IPS-18a (cell line): Measurements from ENCODE around the gene FBXO24.
"Not testable (repeated sequence)": the region's sequence is repeated elsewhere in the genome, so short reads cannot be mapped to it uniquely, and the experiment has no call there.

ENCODE experiments used
- H3K27ac ChIP-seq: one replicate; pipeline ENCODE4 v1.5.1; 2013; ENCODE audit warnings: low read length
- H3K27me3 ChIP-seq: one replicate; pipeline ENCODE4 v1.6.1; 2013; ENCODE audit warnings: mild to moderate bottlenecking, low read length; ENCODE audit not compliant: control insufficient read depth, insufficient read depth
- H3K36me3 ChIP-seq: one replicate; pipeline ENCODE4 v1.6.1; 2013; ENCODE audit warnings: low read depth, low read length; ENCODE audit not compliant: control insufficient read depth
- H3K4me1 ChIP-seq: one replicate; pipeline ENCODE4 v1.6.1; 2013; ENCODE audit warnings: low read depth, low read length; ENCODE audit not compliant: control insufficient read depth
- H3K4me3 ChIP-seq: one replicate; pipeline ENCODE4 v1.5.1; 2013; ENCODE audit warnings: low read length
- H3K9ac ChIP-seq: one replicate; pipeline ENCODE4 v1.6.1; 2013; ENCODE audit warnings: mild to moderate bottlenecking, low read length, moderate library complexity
- H3K9me3 ChIP-seq: one replicate; pipeline ENCODE4 v1.6.1; 2013; ENCODE audit warnings: low read depth, low read length; ENCODE audit not compliant: control insufficient read depth

Gene FBXO24

DNA sequence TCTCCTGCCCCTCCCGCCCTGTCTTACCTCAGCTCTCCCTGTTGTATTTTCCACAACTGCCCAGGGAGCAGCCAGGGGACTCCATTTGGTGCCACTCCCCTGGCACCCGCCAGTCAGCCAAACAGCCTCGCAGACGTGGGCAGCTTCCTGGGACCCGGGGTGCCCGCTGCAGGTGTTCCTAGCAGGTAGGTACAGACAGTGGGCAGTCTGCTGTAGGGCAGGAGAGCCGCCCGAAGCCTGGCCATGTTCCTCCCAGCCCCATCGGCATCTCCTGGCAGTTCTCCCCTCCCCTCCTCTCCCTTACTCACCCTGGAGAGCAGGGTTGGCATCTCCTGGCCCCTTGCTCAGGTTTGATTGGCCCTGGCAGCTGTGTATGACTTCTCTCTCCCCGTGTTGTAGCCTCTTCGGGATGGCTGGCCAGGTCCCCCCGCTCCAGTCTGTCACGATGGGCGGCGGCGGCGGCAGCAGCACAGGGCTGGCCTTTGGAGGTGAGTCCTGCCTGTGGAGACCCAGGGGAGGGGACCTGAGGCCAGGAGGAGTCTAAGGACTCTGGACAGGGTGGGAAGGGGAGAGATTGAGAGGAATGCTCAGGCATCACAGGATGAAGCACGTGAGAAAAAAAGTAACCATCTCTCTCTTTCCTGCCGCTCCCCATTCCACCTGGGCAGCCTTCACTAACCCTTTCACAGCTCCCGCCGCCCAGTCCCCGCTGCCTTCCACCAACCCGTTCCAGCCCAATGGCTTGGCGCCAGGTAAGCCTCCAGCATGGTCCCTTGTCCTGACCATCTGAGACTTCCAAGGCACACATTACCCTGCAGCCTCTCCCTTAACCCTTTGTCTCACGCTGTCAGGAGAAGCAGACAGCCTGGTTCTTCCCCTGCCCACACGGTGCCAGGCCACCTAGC, 23.7 kb upstream of the FBXO24 start:
- Histone ChIP-seq H3K27me3 (no peaks in the 10 kb centered on the region), H3K4me3 (no peak overlapping the region), H3K4me1 (no peaks in the 10 kb centered on the region), H3K36me3 (peaks cover 2% of the 10 kb centered on the region), H3K9ac (no peak overlapping the region), H3K27ac (no peak overlapping the region), H3K9me3 (no peaks in the 10 kb centered on the region)

DNA sequence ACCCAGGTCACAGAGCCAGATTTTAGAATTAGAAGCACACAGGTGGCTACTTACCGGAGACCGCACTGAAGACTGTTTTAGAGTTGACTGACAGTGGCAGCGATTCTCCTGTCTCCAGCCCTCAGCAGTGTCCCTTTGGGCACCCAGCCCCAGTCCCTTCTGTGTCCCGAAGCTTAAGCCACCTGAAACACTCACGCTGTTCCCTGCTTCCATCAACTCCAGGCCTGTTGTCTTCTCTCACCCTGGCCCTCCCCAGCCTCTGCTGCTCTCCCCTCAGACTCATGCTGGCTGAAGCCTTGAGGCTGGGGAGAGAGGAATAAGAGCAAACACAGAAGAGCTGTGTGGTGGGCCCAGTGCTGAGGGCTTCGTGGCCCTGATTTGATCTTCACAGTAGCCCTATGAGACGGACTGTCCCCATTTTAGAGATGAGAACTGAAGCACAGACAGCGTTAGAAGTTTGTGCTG, 23.0 kb upstream of the FBXO24 start:
- Histone ChIP-seq H3K9ac (no peak overlapping the region), H3K9me3 (no peaks in the 10 kb centered on the region), H3K27me3 (no peaks in the 10 kb centered on the region), H3K4me3 (no peak overlapping the region), H3K36me3 (peaks cover 2% of the 10 kb centered on the region), H3K4me1 (no peaks in the 10 kb centered on the region), H3K27ac (no peak overlapping the region)

DNA sequence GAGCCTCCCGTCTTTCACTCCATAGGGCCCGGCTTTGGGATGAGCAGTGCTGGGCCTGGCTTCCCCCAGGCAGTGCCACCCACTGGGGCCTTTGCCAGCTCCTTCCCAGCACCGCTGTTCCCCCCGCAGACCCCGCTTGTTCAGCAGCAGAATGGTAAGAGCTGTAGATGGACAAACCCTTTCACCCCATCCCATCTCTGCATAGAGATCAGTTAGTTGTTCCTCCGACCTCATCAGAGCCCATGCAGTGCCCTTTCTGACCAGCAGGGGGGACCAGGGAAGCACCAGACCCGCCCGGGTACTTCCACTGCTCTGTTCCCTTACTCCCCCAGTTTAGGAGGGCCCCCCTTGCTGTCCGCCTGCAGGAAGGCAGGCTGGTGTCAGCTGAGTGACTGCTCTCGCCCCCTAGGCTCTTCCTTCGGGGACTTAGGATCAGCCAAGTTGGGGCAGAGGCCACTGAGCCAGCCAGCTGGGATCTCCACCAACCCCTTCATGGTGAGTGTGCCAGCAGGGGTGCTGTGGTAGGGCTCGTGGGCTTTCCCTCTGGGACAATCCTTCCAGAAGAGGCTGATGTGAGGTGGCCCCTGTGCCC, 22.2 kb upstream of the FBXO24 start:
- H3K4me3 ChIP-seq, result no peak overlapping the region
- H3K4me1 ChIP-seq, result peaks cover 2% of the 10 kb centered on the region
- H3K27me3 ChIP-seq, result no peaks in the 10 kb centered on the region
- no peak overlapping the region for H3K27ac ChIP-seq
- H3K9me3 ChIP-seq, result no peaks in the 10 kb centered on the region
- H3K36me3 ChIP-seq, result peaks cover 2% of the 10 kb centered on the region
- H3K9ac ChIP-seq, result no peak overlapping the region

DNA sequence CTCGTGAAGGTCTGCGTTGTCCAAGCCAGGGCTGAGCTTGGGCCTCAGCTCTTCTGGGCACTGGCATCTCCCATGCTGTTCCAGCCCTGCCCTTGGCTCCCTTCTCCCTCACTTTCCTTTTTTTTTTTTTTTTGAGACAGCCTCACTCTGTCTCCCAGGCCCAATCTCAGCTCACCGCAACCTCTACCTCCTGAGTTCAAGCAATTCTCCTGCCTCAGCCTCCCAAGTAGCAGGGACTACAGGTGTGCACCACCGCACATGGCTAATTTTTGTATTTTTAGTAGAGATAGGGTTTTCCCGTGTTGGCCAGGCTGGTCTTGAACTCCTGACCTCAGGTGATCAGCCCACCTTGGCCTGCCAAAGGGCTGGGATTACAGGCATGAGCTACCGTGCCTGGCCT, 21.7 kb upstream of the FBXO24 start:
- not testable (repeated sequence) for H3K27ac ChIP-seq, H3K9me3 ChIP-seq, H3K4me3 ChIP-seq, H3K27me3 ChIP-seq, H3K9ac ChIP-seq, H3K4me1 ChIP-seq, H3K36me3 ChIP-seq

DNA sequence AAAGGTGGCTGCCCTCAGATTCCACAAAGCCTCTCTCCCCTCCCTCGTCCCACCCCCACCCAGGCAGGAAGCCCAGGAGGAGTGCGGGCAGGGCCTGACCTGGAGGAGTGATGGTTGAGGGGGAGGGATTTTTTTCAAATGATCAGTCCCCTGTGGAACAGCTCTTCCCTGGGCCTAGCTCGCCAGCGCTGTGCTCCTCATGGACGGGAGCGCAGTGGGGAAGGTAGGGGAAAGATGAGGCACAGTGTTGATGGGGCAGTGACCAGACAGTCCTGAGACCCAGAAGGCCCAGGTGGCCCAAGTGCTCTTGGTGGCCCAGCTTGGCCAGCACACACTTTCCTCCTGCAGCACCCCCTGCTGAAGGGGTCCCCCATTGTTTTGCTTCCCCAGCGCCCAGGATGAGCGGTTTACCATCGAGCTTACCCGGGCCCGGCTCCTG, 21.0 kb upstream of the FBXO24 start:
- Histone ChIP-seq H3K36me3 (peaks cover 2% of the 10 kb centered on the region), H3K27ac (no peak overlapping the region), H3K9me3 (no peaks in the 10 kb centered on the region), H3K4me1 (peaks cover 6% of the 10 kb centered on the region), H3K4me3 (no peak overlapping the region), H3K27me3 (peaks cover 2% of the 10 kb centered on the region), H3K9ac (no peak overlapping the region)

DNA sequence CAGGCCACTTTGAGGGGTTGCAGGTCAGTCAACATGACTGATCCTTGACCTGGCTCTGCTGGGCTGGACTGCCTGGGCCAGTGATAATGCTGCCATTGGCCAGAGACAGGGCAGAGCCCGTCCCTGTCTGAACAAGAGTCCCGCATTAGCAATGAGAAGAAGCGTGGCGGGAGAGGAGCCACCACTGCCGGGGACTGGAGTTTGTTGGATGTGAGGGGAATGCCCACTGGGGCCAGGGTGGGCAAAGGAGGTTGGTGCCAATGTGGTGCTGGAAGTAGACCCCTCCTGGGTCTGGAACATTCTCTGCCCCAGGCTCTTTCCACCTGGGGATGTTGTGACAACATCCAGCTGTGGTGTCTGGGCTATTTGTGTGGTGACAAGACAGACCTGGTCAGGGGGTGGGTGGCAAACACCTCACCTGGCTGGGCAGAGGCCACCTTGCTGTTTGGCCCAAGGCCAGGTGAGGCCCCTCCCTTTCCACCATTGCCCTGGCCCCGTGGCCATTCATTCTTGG, 20.1 kb upstream of the FBXO24 start:
- Histone ChIP-seq H3K9me3 (no peaks in the 10 kb centered on the region), H3K27me3 (peaks cover 8% of the 10 kb centered on the region), H3K9ac (no peak overlapping the region), H3K36me3 (peaks cover 2% of the 10 kb centered on the region), H3K4me1 (peaks cover 9% of the 10 kb centered on the region), H3K4me3 (no peak overlapping the region), H3K27ac (no peak overlapping the region)

DNA sequence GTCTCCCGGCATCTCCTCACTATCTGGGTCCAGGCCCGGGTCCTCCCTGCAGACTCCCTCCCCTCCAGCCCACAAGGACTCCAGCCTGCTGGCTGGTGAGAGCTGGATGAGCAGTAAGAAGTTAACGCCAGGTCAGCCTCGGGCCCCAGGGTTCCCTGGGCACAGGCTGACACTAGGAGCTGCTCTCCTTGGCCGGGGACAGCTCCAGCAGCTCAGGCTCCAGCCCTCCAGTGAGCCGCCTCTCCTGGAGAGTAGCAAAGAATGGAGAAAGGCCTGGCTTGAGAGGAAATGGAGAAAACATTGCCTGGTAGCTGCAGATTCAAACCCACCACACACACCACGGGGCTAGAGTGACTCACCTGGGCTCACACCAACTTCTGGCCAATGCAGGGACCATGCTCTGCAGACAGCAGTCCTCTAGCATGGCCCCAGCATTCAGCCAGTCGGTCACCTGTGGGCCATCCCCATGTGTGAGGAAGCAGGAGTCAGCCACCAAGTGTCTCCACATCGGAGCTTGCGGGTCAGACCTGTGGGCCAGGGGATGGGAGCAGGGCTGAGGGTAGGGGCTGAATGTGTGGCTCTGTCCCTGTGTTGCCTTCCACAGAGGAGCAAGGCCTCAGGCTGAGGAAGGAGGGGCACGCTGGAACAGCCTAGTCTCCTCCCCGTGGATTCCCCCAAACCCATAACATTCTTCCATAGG, 18.9 kb upstream of the FBXO24 start:
- Histone ChIP-seq H3K27ac (no peak overlapping the region), H3K36me3 (peaks cover 2% of the 10 kb centered on the region), H3K9me3 (no peaks in the 10 kb centered on the region), H3K4me1 (peaks cover 19% of the 10 kb centered on the region), H3K27me3 (peaks cover 9% of the 10 kb centered on the region), H3K9ac (no peak overlapping the region), H3K4me3 (no peak overlapping the region)

DNA sequence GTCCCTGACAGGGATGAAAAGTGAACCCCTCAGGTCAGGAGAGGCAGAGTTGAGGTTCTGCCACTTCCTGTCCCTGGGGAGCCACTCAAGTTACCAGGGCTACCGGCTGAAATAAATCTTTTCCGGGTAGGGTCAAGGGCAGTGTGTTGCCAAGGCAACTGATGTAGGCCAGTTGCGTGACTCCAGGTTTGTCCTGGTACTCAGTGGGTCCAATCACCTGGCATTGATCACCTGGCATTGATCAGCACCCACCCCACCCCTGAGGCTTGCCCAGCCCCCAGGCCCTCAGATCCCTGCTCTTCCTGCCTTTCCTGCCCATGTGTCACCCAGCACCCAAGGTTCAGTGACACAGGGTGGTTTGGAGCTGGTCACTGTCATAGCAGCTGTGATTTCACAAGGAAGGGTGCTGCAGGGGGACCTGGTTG, 18.4 kb upstream of the FBXO24 start:
- no peak overlapping the region for H3K9ac ChIP-seq
- H3K27ac ChIP-seq, result no peak overlapping the region
- no peak overlapping the region for H3K4me3 ChIP-seq
- no peaks in the 10 kb centered on the region for H3K9me3 ChIP-seq
- peaks cover 9% of the 10 kb centered on the region for H3K27me3 ChIP-seq
- peaks cover 1% of the 10 kb centered on the region for H3K36me3 ChIP-seq
- H3K4me1 ChIP-seq, result peaks cover 25% of the 10 kb centered on the region

DNA sequence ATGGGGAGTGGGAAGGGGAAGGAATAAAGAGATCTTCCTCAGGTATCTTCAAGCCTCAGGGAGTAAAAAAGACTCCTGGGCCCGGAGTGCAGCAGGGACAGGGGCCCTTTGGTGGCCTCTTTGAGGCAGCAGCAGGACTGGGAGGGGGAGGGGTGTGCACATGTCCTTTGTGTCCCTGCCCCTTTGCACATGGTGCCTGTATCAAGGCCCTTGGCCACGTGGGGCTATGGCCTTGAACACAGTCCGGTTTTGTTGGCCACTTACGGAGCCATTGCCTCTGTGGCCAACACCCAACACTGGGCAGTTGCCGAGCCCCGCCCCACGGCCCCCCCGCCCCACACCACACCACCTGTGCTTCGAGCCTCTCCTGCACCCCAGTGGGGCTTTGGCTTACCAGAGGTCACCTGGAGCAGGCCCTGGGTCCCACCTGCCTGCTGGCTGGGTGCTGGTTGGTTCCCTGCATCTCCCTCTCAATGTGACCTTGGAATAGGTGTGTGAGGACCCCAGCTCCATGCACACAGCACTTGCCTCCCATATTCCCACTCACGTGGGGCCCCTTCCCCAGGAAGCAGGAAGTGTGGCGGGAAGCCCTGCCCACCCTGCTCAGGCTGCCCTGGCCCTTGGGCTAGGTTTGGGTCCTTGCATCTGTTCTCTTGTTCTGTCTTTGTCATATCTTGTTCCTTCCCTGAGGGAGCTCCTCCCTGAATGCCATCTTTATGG, 17.8 kb upstream of the FBXO24 start:
- Histone ChIP-seq H3K27ac (no peak overlapping the region), H3K9me3 (no peaks in the 10 kb centered on the region), H3K9ac (no peak overlapping the region), H3K4me1 (peaks cover 25% of the 10 kb centered on the region), H3K27me3 (peaks cover 9% of the 10 kb centered on the region), H3K4me3 (no peak overlapping the region), H3K36me3 (no peaks in the 10 kb centered on the region)

DNA sequence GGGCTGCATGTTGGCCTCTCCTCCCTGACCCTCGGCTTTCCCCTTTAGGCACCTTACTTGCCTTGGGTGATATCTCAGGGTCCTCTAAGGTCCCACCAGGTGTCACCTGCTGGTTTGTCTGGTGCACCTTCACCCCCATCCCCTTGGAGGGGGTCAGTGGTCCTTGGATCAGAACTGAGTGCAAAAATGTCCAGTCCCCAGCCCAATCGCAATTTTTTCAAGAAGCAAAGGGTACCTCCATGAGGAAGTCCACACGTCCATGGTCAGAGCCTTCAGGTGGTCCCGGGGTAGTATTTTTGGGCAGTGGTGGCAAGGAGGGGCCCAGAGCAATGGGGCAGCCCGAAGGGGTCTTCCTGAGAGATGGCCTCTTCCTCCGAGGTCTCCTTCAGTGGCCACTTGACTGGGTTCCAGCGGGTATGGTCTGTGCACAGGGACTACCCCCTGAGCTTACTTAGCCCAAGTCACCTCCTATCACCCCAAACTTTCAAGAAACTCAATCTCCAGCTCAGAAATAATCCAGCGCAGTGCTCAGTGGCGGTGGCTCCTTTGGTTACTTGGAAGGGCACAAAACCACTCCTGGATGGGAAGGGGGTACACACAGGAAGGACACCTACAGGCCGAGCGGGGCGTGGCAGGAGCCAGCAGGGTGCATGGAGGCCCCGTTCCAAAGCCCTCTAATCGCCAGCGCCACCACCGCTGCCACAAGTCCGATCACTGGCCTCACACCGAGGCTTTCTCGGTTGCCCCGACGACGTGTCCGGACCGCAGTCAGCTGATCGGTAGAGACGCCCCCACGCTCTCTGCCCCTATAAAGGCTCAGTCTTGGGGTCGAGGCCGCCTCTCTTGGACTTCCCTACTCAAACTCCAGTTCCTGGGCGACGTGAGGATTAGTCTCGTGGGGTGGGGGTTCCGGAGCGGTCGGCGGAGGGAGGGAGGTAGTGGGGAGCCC, 17.0 kb upstream of the FBXO24 start:
- Histone ChIP-seq H3K4me1 (peaks cover 25% of the 10 kb centered on the region), H3K4me3 (peak overlapping the region; percentile 57), H3K9ac (no peak overlapping the region), H3K27ac (no peak overlapping the region), H3K27me3 (peaks cover 9% of the 10 kb centered on the region), H3K36me3 (no peaks in the 10 kb centered on the region), H3K9me3 (no peaks in the 10 kb centered on the region)
